Muscle layer of colon (tissue), 2 donors: ENCODE data around the gene SLC46A3.
A peak's percentile ranks its signal among the peaks of the same experiment; 100 is the strongest.

Source experiments
- H3K27ac ChIP-seq: one replicate; pipeline ENCODE4 v1.7.0; 2013; ENCODE audit warnings: low read depth, mild to moderate bottlenecking, low read length, moderate library complexity
- H3K27me3 ChIP-seq, 2 donors: one replicate each; pipeline ENCODE4 v1.7.0; 2013; ENCODE audit warnings: low read length in 2 of 2, mild to moderate bottlenecking in 2 of 2; ENCODE audit not compliant: insufficient read depth in 2 of 2, control insufficient read depth in 1 of 2
- H3K36me3 ChIP-seq: one replicate; pipeline ENCODE4 v1.7.0; 2013; ENCODE audit warnings: mild to moderate bottlenecking, low read length; ENCODE audit not compliant: insufficient read depth
- H3K4me1 ChIP-seq: one replicate; pipeline ENCODE4 v1.7.0; 2013; ENCODE audit warnings: mild to moderate bottlenecking, low read length; ENCODE audit not compliant: insufficient read depth
- H3K4me3 ChIP-seq, 2 donors: one replicate each; pipeline ENCODE4 v1.7.0; 2013; ENCODE audit warnings: low read length in 2 of 2, low read depth in 1 of 2, mild to moderate bottlenecking in 1 of 2, moderate library complexity in 1 of 2
- H3K9ac ChIP-seq: one replicate; pipeline ENCODE4 v1.7.0; 2013; ENCODE audit warnings: low read length
- H3K9me3 ChIP-seq: one replicate; pipeline ENCODE4 v1.7.0; 2013; ENCODE audit warnings: mild to moderate bottlenecking, low read length
- donor health status: abdominal sarcoma.
- donor health status: Adenocarcinoma of cecum.

SLC46A3 gene, protein sequence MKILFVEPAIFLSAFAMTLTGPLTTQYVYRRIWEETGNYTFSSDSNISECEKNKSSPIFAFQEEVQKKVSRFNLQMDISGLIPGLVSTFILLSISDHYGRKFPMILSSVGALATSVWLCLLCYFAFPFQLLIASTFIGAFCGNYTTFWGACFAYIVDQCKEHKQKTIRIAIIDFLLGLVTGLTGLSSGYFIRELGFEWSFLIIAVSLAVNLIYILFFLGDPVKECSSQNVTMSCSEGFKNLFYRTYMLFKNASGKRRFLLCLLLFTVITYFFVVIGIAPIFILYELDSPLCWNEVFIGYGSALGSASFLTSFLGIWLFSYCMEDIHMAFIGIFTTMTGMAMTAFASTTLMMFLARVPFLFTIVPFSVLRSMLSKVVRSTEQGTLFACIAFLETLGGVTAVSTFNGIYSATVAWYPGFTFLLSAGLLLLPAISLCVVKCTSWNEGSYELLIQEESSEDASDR

GRCh38 chr13:28718543-28719226 lies at the start of gene SLC46A3:
TSS of gene SLC46A3 (minus strand) at chr13:28718970. CDS start at chr13:28717998, 972 bp downstream.
- no peaks in the 10 kb centered on the region for H3K9me3 ChIP-seq
- H3K27me3 ChIP-seq = no peaks in the 10 kb centered on the region
- peak within 1 kb of the TSS; percentile 82 to 86 for H3K4me3 ChIP-seq
- peak within 1 kb of the TSS; percentile 95 for H3K9ac ChIP-seq
- peaks cover 24% of the 10 kb centered on the region for H3K4me1 ChIP-seq
- H3K27ac ChIP-seq = peak within 1 kb of the TSS; percentile 77
- no peaks in the 10 kb centered on the region for H3K36me3 ChIP-seq

- Histone ChIP-seq H3K9ac (no peak overlapping the region), H3K4me1 (no peaks in the 10 kb centered on the region), H3K36me3 (no peaks in the 10 kb centered on the region), H3K9me3 (no peaks in the 10 kb centered on the region), H3K27ac (no peak overlapping the region), H3K4me3 (no peak overlapping the region), H3K27me3 (no peaks in the 10 kb centered on the region)
Observed at GRCh38 chr13:28763887-28764286, 45.1 kb upstream of the SLC46A3 start.

- Histone ChIP-seq H3K27ac (no peak overlapping the region), H3K9me3 (peaks cover 3% of the 10 kb centered on the region), H3K4me3 (no peak overlapping the region), H3K9ac (no peak overlapping the region), H3K36me3 (no peaks in the 10 kb centered on the region), H3K27me3 (no peaks in the 10 kb centered on the region), H3K4me1 (no peaks in the 10 kb centered on the region)
Observed at GRCh38 chr13:28761586-28761985, 42.8 kb upstream of the SLC46A3 start.

DNA sequence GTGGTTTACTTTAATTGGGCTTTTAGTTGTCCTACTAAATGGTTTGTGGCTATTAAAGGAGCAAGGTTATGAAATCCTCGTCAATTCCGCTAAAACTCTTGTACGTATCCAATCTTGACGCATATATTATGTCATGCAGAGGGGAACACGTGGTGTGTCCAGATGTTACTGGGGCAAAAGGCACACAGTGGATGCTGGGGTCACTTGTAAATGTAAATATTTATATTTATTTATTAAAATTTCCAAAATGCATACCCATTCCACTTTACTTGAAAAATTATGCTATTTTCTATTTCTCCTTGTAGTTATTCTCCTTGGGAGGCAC lies 36.7 kb upstream of the SLC46A3 start:
- Histone ChIP-seq H3K4me3 (no peak overlapping the region), H3K4me1 (peaks cover 14% of the 10 kb centered on the region), H3K9me3 (peaks cover 3% of the 10 kb centered on the region), H3K36me3 (no peaks in the 10 kb centered on the region), H3K27ac (no peak overlapping the region), H3K9ac (no peak overlapping the region), H3K27me3 (no peaks in the 10 kb centered on the region)

GRCh38 chr13:28754698-28755545 lies 36.2 kb upstream of the SLC46A3 start:
- Histone ChIP-seq H3K4me3 (peak overlapping the region in 1 of 2 donors; percentile 20), H3K9me3 (peaks cover 3% of the 10 kb centered on the region), H3K9ac (no peak overlapping the region), H3K36me3 (no peaks in the 10 kb centered on the region), H3K4me1 (peaks cover 14% of the 10 kb centered on the region), H3K27me3 (no peaks in the 10 kb centered on the region), H3K27ac (no peak overlapping the region)

DNA sequence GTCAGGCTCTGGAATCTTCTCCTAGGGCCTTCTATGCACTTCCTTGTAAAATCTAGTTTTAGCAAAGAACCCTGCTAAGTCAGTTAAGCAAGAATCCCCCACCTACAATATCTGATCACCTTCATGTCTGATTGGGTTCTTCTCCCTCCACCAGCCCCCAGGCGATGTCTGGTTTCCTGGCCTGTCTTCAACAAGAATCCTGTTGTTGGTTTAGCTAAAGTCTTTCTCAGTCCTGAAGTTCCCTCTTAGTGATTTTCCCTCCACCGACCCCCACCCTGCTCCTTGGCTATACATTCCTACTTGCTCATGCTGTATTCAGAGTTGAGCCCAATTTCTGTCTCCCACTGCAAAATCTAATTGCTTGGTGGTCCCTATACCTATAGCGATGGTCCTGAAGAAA lies 35.2 kb upstream of the SLC46A3 start:
- peaks cover 14% of the 10 kb centered on the region for H3K4me1 ChIP-seq
- no peak overlapping the region for H3K27ac ChIP-seq
- no peaks in the 10 kb centered on the region for H3K27me3 ChIP-seq
- H3K9me3 ChIP-seq = peaks cover 3% of the 10 kb centered on the region
- no peak overlapping the region for H3K9ac ChIP-seq
- no peaks in the 10 kb centered on the region for H3K36me3 ChIP-seq
- H3K4me3 ChIP-seq = no peak overlapping the region

GRCh38 chr13:28753208-28753892 lies 34.6 kb upstream of the SLC46A3 start:
- no peak overlapping the region for H3K27ac ChIP-seq
- H3K4me3 ChIP-seq = no peak overlapping the region

GRCh38 chr13:28751175-28751960 lies 32.6 kb upstream of the SLC46A3 start:
- H3K9me3 ChIP-seq = no peaks in the 10 kb centered on the region
- H3K4me3 ChIP-seq = no peak overlapping the region
- peaks cover 14% of the 10 kb centered on the region for H3K4me1 ChIP-seq
- no peaks in the 10 kb centered on the region for H3K36me3 ChIP-seq
- H3K9ac ChIP-seq = no peak overlapping the region
- H3K27ac ChIP-seq = no peak overlapping the region
- no peaks in the 10 kb centered on the region for H3K27me3 ChIP-seq

More at GRCh38 chr13:28753208-28753892, 34.6 kb upstream of the SLC46A3 start:
- peaks cover 3% of the 10 kb centered on the region for H3K9me3 ChIP-seq
- no peaks in the 10 kb centered on the region for H3K27me3 ChIP-seq
- peaks cover 14% of the 10 kb centered on the region for H3K4me1 ChIP-seq
- H3K9ac ChIP-seq = no peak overlapping the region
- H3K36me3 ChIP-seq = no peaks in the 10 kb centered on the region

DNA sequence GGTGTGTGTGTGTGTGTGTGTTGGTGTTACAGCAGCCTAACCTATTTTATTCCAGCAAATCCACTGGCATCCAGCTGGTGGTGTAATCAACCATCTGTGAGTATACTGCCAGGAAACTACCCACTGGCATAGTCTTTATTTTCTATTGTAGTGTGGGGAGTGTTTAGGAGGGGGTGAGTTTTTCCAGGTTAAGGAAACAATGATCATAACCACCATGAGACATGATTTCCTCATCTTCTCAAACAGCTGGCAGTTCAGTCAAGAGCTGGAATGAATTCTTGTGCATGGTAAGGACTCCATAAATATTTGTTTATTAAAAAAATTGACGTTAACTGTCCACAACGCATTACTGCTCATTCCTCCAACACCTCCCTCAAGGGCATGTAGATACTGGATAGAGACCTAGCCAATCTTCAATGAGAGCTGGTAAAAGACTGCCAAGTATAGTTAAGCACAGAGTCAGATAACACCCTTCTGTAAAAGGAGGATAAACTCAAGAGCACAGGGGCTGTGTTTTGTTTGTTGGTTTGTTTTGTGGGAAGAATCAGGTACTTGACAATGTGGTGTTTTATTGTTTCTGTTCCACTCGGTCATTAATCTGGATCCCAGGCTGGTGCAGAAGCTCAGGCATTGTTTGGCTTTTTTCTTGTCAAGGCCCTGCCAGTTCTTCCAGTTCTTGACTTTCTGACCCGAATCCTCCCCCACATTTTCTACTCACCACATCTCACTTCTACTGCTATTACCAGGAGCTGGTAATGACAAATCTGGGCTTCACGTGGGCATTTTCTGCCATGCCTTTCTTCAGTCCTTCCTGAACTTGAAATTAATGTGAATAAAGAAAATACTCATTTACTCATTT lies 31.6 kb upstream of the SLC46A3 start:
- H3K4me3 ChIP-seq = no peak overlapping the region
- no peaks in the 10 kb centered on the region for H3K27me3 ChIP-seq
- H3K27ac ChIP-seq = no peak overlapping the region
- no peaks in the 10 kb centered on the region for H3K36me3 ChIP-seq
- H3K9me3 ChIP-seq = no peaks in the 10 kb centered on the region
- H3K9ac ChIP-seq = no peak overlapping the region
- peaks cover 14% of the 10 kb centered on the region for H3K4me1 ChIP-seq

GRCh38 chr13:28747851-28748250 lies 29.1 kb upstream of the SLC46A3 start:
- no peak overlapping the region for H3K27ac ChIP-seq
- H3K4me1 ChIP-seq = peaks cover under 1% of the 10 kb centered on the region
- H3K9me3 ChIP-seq = no peaks in the 10 kb centered on the region

More at GRCh38 chr13:28747851-28748250, 29.1 kb upstream of the SLC46A3 start:
- no peak overlapping the region for H3K9ac ChIP-seq
- no peak overlapping the region for H3K4me3 ChIP-seq
- H3K36me3 ChIP-seq = no peaks in the 10 kb centered on the region
- H3K27me3 ChIP-seq = no peaks in the 10 kb centered on the region
